ENCODE results near the gene TRABD2B. TPM values are rescaled to one million over a fixed set of nuclear protein-coding genes. Genes with fewer than 3 reads are reported as not detected.

TRABD2B gene
- total and polyA plus RNA-seq, 2 of the 13 experiments (the other 11 are each of a cell fraction or from before 2014, with no cell fraction given): 0.04 TPM; not detected in 1

DNA sequence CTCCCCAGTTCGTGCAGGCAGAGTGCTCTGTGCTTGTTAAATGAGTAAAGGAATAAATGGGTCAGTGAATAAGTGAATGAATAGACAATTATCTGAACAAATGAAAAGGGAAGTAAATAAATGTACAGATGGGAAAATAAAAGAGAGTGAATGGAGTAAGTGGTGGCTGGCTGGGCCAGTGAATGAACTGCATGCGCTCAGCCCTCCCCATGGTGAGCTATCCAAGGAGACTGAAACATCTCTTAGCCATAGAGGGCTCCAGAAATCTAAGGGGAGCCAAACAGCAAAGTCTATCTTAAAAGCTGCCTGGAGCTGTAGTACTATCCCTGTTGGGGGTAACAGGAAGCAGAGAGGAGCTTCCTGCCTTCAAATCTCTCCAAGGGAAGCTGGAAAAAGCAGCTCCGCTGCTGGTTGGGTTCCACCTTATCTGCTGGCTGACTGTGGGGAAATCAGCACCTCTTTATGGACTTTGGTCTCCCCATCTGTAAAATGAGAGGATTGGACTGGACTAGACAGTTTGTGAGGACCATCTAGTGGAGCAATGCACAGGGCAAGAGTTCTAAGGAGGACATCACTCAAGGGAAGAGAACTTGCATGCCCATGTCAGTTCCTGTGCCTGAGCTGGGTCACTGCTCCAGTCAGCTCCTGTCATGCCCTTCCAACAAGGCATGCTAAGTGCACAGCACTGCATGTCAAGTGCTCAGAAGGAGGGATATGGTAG is 77.9 kb downstream of the TRABD2B start (continued):
- peak; percentile 80 for TF ChIP-seq ZMAT3 (CRISPR knock-in tag; conservative IDR thresholded peaks at IDR 0.05)
- no peak for TF ChIP-seq ZNF343 (CRISPR knock-in tag; IDR thresholded peaks at IDR 0.05)
- no peak for TF ChIP-seq ISL2 (CRISPR knock-in tag; IDR thresholded peaks at IDR 0.05)
- TF ChIP-seq ZNF510 (CRISPR knock-in tag; IDR thresholded peaks at IDR 0.05; ENCODE audit: low read depth): no peak
- TF ChIP-seq, protein P1, sequence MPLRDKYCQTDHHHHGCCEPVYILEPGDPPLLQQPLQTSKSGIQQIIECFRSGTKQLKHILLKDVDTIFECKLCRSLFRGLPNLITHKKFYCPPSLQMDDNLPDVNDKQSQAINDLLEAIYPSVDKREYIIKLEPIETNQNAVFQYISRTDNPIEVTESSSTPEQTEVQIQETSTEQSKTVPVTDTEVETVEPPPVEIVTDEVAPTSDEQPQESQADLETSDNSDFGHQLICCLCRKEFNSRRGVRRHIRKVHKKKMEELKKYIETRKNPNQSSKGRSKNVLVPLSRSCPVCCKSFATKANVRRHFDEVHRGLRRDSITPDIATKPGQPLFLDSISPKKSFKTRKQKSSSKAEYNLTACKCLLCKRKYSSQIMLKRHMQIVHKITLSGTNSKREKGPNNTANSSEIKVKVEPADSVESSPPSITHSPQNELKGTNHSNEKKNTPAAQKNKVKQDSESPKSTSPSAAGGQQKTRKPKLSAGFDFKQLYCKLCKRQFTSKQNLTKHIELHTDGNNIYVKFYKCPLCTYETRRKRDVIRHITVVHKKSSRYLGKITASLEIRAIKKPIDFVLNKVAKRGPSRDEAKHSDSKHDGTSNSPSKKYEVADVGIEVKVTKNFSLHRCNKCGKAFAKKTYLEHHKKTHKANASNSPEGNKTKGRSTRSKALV (CRISPR knock-in tag; IDR thresholded peaks at IDR 0.05): no peak
- no peak for TF ChIP-seq KAT7 (CRISPR knock-in tag; IDR thresholded peaks at IDR 0.05; ENCODE audit: borderline replicate concordance)
- TF ChIP-seq HNRNPUL1 (IDR thresholded peaks at IDR 0.05; ENCODE audit: low read depth, low read length): no peak
- TF ChIP-seq RFXANK (CRISPR knock-in tag; IDR thresholded peaks at IDR 0.05): no peak
- TF ChIP-seq ZBTB8A (CRISPR knock-in tag; IDR thresholded peaks at IDR 0.05; ENCODE audit: borderline replicate concordance, low read depth): no peak
- TF ChIP-seq, protein P2, sequence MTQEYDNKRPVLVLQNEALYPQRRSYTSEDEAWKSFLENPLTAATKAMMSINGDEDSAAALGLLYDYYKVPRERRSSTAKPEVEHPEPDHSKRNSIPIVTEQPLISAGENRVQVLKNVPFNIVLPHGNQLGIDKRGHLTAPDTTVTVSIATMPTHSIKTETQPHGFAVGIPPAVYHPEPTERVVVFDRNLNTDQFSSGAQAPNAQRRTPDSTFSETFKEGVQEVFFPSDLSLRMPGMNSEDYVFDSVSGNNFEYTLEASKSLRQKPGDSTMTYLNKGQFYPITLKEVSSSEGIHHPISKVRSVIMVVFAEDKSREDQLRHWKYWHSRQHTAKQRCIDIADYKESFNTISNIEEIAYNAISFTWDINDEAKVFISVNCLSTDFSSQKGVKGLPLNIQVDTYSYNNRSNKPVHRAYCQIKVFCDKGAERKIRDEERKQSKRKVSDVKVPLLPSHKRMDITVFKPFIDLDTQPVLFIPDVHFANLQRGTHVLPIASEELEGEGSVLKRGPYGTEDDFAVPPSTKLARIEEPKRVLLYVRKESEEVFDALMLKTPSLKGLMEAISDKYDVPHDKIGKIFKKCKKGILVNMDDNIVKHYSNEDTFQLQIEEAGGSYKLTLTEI (CRISPR knock-in tag; conservative IDR thresholded peaks at IDR 0.05): no peak
- TF ChIP-seq, protein P3, sequence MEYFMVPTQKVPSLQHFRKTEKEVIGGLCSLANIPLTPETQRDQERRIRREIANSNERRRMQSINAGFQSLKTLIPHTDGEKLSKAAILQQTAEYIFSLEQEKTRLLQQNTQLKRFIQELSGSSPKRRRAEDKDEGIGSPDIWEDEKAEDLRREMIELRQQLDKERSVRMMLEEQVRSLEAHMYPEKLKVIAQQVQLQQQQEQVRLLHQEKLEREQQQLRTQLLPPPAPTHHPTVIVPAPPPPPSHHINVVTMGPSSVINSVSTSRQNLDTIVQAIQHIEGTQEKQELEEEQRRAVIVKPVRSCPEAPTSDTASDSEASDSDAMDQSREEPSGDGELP (IDR thresholded peaks at IDR 0.05; ENCODE audit: borderline replicate concordance, low read depth): peak; percentile 34; the same call in 1 of the 2 replicates
